GM23338 (cell line): ENCODE data around the gene ATP5MG. TPM values are rescaled to one million over a fixed set of nuclear protein-coding genes. Genes with fewer than 3 reads are reported as not detected.

Experiments used
- ATAC-seq: fragments of 200-7000 bp; cut with Tn5 transposase; 3 replicates; pipeline ENCODE4 v1.9.1; 2020
- DNase-seq: peaks from one replicate; pipeline ENCODE4 v3.0.0-alpha.2; 2015; ENCODE audit warnings: low spot score
- H2AFZ ChIP-seq: fragments of 200-600 bp; sonication (generic); 2 replicates; pipeline ENCODE4 v1.8.0; 2016; ENCODE audit warnings: antibody characterized with exemption, mild to moderate bottlenecking, moderate library complexity
- H3F3A ChIP-seq: fragments of 200-600 bp; sonication (generic); replicated peaks from 2 replicates; pipeline ENCODE4 v1.8.0; 2017; ENCODE audit warnings: antibody characterized with exemption, mixed run types, low read depth
- H3K27ac ChIP-seq: fragments of 200-600 bp; sonication (generic); 2 replicates; pipeline ENCODE4 v1.6.1; 2016; ENCODE audit warnings: low read depth
- H3K27me3 ChIP-seq: fragments of 200-600 bp; sonication (generic); 2 replicates; pipeline ENCODE4 v1.8.0; 2016; ENCODE audit warnings: mild to moderate bottlenecking, mixed run types, moderate library complexity; ENCODE audit not compliant: insufficient read depth
- H3K36me3 ChIP-seq: fragments of 200-600 bp; sonication (generic); 2 replicates; pipeline ENCODE4 v1.8.0; 2016; ENCODE audit warnings: mild to moderate bottlenecking; ENCODE audit not compliant: insufficient read depth
- H3K4me1 ChIP-seq: fragments of 200-600 bp; sonication (generic); 2 replicates; pipeline ENCODE4 v1.8.0; 2016; ENCODE audit warnings: mild to moderate bottlenecking, moderate library complexity; ENCODE audit not compliant: insufficient read depth
- H3K4me2 ChIP-seq: fragments of 200-600 bp; sonication (generic); 2 replicates; pipeline ENCODE4 v1.7.1; 2017; ENCODE audit warnings: mixed run types
- H3K4me3 ChIP-seq: fragments of 200-600 bp; sonication (generic); 2 replicates; pipeline ENCODE4 v1.6.1; 2016; ENCODE audit warnings: mixed run types
- H3K79me2 ChIP-seq: fragments of 200-600 bp; sonication (generic); replicated peaks from 2 replicates; pipeline ENCODE4 v1.8.0; 2017; ENCODE audit warnings: mild to moderate bottlenecking; ENCODE audit not compliant: insufficient read depth
- H3K9me2 ChIP-seq: fragments of 200-600 bp; sonication (generic); 2 replicates; pipeline ENCODE4 v1.8.0; 2017; ENCODE audit not compliant: insufficient read depth
- H4K20me1 ChIP-seq: fragments of 200-600 bp; sonication (generic); replicated peaks from 2 replicates; pipeline ENCODE4 v1.8.0; 2017; ENCODE audit warnings: mild to moderate bottlenecking; ENCODE audit not compliant: insufficient read depth
- H3K27ac Mint-ChIP-seq: 2 replicates; pipeline ENCODE4 v1.8.0; 2020; ENCODE audit warnings: inconsistent platforms, mild to moderate bottlenecking, moderate library complexity, mixed read lengths
- H3K27me3 Mint-ChIP-seq: 3 replicates; pipeline ENCODE4 v1.8.0; 2022; ENCODE audit warnings: low read depth, mild to moderate bottlenecking, moderate library complexity, mixed read lengths, inconsistent platforms; ENCODE audit not compliant: insufficient read depth, poor library complexity
- H3K36me3 Mint-ChIP-seq: 3 replicates; pipeline ENCODE4 v1.8.0; 2021; ENCODE audit warnings: low read depth, mild to moderate bottlenecking, inconsistent platforms, moderate library complexity, mixed read lengths
- H3K4me1 Mint-ChIP-seq: 3 replicates; pipeline ENCODE4 v1.8.0; 2020; ENCODE audit warnings: mild to moderate bottlenecking, inconsistent platforms, mixed read lengths
- H3K4me3 Mint-ChIP-seq: 3 replicates; pipeline ENCODE4 v1.8.0; 2021; ENCODE audit warnings: moderate library complexity, mild to moderate bottlenecking, inconsistent platforms, mixed read lengths
- H3K9me3 Mint-ChIP-seq: 3 replicates; pipeline ENCODE4 v1.8.0; 2020; ENCODE audit warnings: moderate library complexity, mild to moderate bottlenecking, inconsistent platforms, mixed read lengths
- CREB1 ChIP-seq: fragments of 250-450 bp; sonication (Bioruptor Pico); IDR thresholded peaks from 2 replicates; pipeline ENCODE4 v1.5.0; 2020; ENCODE audit warnings: low read depth, mild to moderate bottlenecking, moderate library complexity
- CTCF ChIP-seq, 2 experiments: fragments of 200-600 bp in 1 of 2; sonication (generic) in 1 of 2; conservative IDR thresholded peaks; 2 replicates each; pipeline versions ENCODE4 v1.5.1 to v1.6.1; 2016 to 2017; ENCODE audit warnings: antibody characterized with exemption in 2 of 2, low read depth in 2 of 2, mild to moderate bottlenecking in 2 of 2, moderate library complexity in 1 of 2
- EZH2 ChIP-seq: fragments of 200-600 bp; sonication (generic); IDR thresholded peaks from one replicate; pipeline ENCODE4 v1.8.0; 2017; ENCODE audit warnings: antibody characterized with exemption, mild to moderate bottlenecking, low read depth; ENCODE audit not compliant: unreplicated experiment
- EZH2phosphoT487 ChIP-seq: fragments of 200-600 bp; sonication (generic); IDR thresholded peaks from one replicate; pipeline ENCODE4 v1.8.1; 2018; ENCODE audit warnings: antibody characterized with exemption; ENCODE audit not compliant: unreplicated experiment
- NANOG ChIP-seq: IDR thresholded peaks from 2 replicates; pipeline ENCODE4 v1.6.1; 2016; ENCODE audit warnings: antibody characterized with exemption, borderline replicate concordance
- POLR2AphosphoS5 ChIP-seq: IDR thresholded peaks from 2 replicates; pipeline ENCODE4 v1.6.1; 2016; ENCODE audit warnings: antibody characterized with exemption, low read depth
- STAT1 ChIP-seq: IDR thresholded peaks from one replicate; pipeline ENCODE4 v1.6.1; 2016; ENCODE audit warnings: antibody characterized with exemption; ENCODE audit not compliant: unreplicated experiment
- ZNF114 ChIP-seq: fragments of 250-450 bp; sonication (Bioruptor Pico); IDR thresholded peaks from 2 replicates; pipeline ENCODE4 v1.5.0; 2020; ENCODE audit warnings: mild to moderate bottlenecking, moderate library complexity
- ZNF331 ChIP-seq: fragments of 250-450 bp; sonication (Bioruptor Pico); IDR thresholded peaks from 2 replicates; pipeline ENCODE4 v1.5.0; 2020; ENCODE audit warnings: low read depth, mild to moderate bottlenecking, moderate library complexity
- polyA plus RNA-seq: library from polyadenylated mRNA; unstranded; fragments of >200 nt; fragmentation: Nextera tagmentation; extraction: Ambion mirVana; gene quantifications from 2 replicates; pipeline ENCODE4 v1.2.1, GENCODE V29; 2016
- total RNA-seq: library from RNA; depleted of rRNA; stranded (reverse); fragments of >200 nt; shearing (Covaris generic); gene quantifications from 2 replicates; pipeline ENCODE4 v1.2.3, GENCODE V29; 2014
- TF ChIP-seq, protein P1 (sequence below): IDR thresholded peaks from 2 replicates; pipeline ENCODE4 v1.6.1; 2016; ENCODE audit warnings: antibody characterized with exemption
- TF ChIP-seq, protein P2 (sequence below): IDR thresholded peaks from one replicate; pipeline ENCODE4 v1.6.1; 2018; ENCODE audit warnings: antibody characterized with exemption; ENCODE audit not compliant: unreplicated experiment

ATP5MG gene
- total and polyA plus RNA-seq, 2 experiments from 2014 or later, result 41.7 to 987 TPM

DNA sequence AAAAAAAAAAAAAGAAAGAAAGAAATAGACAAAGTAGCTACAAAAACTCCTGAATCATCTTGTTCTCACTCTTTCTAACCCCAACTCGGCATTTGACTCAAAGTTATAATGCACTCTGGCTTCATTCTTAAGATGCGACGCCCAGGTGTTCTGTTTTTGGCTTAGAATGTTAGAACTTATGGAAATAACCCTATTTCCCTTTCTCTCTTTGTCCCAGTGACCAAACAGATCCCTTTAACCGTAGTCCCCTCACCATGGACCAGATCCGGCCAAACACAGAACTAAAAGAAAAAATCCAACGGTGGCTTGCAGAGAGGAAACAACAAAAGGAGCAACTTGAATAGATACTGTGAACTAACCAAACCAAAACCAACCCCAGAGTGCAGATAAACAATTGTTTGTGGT lies 5.3 kb upstream of the ATP5MG start:
- peaks cover 28% of the 10 kb centered on the region for H3K36me3 Mint-ChIP-seq
- H3K79me2 ChIP-seq, result no peaks in the 10 kb centered on the region
- peaks cover 4% of the 10 kb centered on the region; the same call in 1 of the 3 replicates for H3K4me1 Mint-ChIP-seq
- no peak overlapping the region for H2AFZ ChIP-seq
- H3F3A ChIP-seq, result no peaks in the 10 kb centered on the region
- no peak overlapping the region for H3K4me3 Mint-ChIP-seq
- H4K20me1 ChIP-seq, result no peaks in the 10 kb centered on the region; the same call in 1 of the 2 replicates
- no peaks in the 10 kb centered on the region for H3K9me2 ChIP-seq
- no peak overlapping the region for H3K4me2 ChIP-seq
- no peaks in the 10 kb centered on the region for H3K27me3 Mint-ChIP-seq
- peaks cover 26% of the 10 kb centered on the region for H3K36me3 ChIP-seq
- H3K9me3 Mint-ChIP-seq, result no peaks in the 10 kb centered on the region
- no peak overlapping the region for H3K4me3 ChIP-seq
- DNase-seq (no peak), ATAC-seq (no peak)
- no peaks in the 10 kb centered on the region for H3K27me3 ChIP-seq
- 0 out of 2 replicates have a peak overlapping the region, but pooled peaks have one; percentile 39 for H3K27ac ChIP-seq
- H3K27ac Mint-ChIP-seq, result no peak overlapping the region
- H3K4me1 ChIP-seq, result no peaks in the 10 kb centered on the region
- no peak for TF ChIP-seq STAT1
- TF ChIP-seq EZH2, result no peak
- TF ChIP-seq POLR2AphosphoS5, result no peak
- TF ChIP-seq, protein P1, sequence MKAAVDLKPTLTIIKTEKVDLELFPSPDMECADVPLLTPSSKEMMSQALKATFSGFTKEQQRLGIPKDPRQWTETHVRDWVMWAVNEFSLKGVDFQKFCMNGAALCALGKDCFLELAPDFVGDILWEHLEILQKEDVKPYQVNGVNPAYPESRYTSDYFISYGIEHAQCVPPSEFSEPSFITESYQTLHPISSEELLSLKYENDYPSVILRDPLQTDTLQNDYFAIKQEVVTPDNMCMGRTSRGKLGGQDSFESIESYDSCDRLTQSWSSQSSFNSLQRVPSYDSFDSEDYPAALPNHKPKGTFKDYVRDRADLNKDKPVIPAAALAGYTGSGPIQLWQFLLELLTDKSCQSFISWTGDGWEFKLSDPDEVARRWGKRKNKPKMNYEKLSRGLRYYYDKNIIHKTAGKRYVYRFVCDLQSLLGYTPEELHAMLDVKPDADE, result no peak
- TF ChIP-seq ZNF114 (CRISPR knock-in tag), result no peak
- TF ChIP-seq EZH2phosphoT487, result no peak
- TF ChIP-seq, protein P2, sequence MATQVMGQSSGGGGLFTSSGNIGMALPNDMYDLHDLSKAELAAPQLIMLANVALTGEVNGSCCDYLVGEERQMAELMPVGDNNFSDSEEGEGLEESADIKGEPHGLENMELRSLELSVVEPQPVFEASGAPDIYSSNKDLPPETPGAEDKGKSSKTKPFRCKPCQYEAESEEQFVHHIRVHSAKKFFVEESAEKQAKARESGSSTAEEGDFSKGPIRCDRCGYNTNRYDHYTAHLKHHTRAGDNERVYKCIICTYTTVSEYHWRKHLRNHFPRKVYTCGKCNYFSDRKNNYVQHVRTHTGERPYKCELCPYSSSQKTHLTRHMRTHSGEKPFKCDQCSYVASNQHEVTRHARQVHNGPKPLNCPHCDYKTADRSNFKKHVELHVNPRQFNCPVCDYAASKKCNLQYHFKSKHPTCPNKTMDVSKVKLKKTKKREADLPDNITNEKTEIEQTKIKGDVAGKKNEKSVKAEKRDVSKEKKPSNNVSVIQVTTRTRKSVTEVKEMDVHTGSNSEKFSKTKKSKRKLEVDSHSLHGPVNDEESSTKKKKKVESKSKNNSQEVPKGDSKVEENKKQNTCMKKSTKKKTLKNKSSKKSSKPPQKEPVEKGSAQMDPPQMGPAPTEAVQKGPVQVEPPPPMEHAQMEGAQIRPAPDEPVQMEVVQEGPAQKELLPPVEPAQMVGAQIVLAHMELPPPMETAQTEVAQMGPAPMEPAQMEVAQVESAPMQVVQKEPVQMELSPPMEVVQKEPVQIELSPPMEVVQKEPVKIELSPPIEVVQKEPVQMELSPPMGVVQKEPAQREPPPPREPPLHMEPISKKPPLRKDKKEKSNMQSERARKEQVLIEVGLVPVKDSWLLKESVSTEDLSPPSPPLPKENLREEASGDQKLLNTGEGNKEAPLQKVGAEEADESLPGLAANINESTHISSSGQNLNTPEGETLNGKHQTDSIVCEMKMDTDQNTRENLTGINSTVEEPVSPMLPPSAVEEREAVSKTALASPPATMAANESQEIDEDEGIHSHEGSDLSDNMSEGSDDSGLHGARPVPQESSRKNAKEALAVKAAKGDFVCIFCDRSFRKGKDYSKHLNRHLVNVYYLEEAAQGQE, result no peak
- no peak for TF ChIP-seq CTCF (conservative IDR thresholded peaks at IDR 0.05; ENCODE audit: low read depth in 2 of 2)
- TF ChIP-seq NANOG, result no peak
- TF ChIP-seq ZNF331, result no peak
- TF ChIP-seq CREB1, result no peak
